ENCODE data around the gene BAZ2B. TPM values are rescaled to one million over a fixed set of nuclear protein-coding genes. Genes with fewer than 3 reads are reported as not detected.

Gene BAZ2B
- total and polyA plus RNA-seq, 4 donors, result 18.3 to 266 (median 39.5) TPM

DNA sequence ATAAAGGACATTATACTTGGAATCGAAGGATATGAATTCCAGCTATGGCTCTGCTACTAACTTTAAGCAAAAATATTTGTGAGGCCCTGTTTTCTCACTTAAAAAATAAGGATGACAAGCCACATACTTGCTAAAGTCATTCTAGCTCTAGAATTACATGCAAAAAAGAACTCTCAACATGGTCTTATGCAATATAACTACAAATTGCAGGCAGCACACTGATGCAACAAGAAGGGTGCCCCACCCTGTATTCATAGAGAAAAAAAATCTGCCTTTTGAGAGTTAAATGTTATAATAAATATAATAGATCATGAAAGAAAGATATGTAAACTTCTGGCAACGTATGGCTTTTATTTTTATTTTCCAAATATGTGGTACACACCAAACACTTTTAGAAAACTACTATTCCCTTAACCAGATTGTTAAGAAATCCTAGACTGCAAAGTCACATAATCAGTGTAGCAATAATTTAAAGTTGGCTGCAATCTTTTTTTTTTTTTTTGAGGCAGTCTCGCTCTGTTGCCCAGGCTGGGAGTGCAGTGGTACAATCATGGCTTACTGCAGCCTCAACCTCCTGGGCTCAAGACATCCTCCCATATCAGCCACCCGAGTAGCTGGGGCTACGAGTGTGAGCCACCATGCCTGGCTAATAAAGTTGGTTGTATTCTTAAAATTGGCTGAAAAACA, 289.6 kb downstream of the BAZ2B start:
- 70 to 81% methylated on average over 5 of the region's 5 CpGs for WGBS, 2 donors
- no peak overlapping the region for H3K27ac ChIP-seq (ENCODE audit: low read depth in 1 of 2, low read length in 1 of 2)
- no peak overlapping the region for H3K9ac ChIP-seq (ENCODE audit: insufficient read depth in 1 of 2, low read length in 2 of 2)
- no peaks in the 10 kb centered on the region for H3K9me3 ChIP-seq (ENCODE audit: control insufficient read depth in 4 of 4, insufficient read depth in 3 of 4, low read length in 3 of 4)
- H3K27me3 ChIP-seq (ENCODE audit: control insufficient read depth in 3 of 3, insufficient read depth in 3 of 3, low read length in 2 of 3), result no peaks in the 10 kb centered on the region
- H3K36me3 ChIP-seq (ENCODE audit: control insufficient read depth in 4 of 4, insufficient read depth in 4 of 4, low read length in 4 of 4), result peaks cover 9 to 32% (median 17%) of the 10 kb centered on the region in 4 donors
- peak in 1 of 3 donors; percentile 8 for DNase-seq
- TF ChIP-seq, protein P1, sequence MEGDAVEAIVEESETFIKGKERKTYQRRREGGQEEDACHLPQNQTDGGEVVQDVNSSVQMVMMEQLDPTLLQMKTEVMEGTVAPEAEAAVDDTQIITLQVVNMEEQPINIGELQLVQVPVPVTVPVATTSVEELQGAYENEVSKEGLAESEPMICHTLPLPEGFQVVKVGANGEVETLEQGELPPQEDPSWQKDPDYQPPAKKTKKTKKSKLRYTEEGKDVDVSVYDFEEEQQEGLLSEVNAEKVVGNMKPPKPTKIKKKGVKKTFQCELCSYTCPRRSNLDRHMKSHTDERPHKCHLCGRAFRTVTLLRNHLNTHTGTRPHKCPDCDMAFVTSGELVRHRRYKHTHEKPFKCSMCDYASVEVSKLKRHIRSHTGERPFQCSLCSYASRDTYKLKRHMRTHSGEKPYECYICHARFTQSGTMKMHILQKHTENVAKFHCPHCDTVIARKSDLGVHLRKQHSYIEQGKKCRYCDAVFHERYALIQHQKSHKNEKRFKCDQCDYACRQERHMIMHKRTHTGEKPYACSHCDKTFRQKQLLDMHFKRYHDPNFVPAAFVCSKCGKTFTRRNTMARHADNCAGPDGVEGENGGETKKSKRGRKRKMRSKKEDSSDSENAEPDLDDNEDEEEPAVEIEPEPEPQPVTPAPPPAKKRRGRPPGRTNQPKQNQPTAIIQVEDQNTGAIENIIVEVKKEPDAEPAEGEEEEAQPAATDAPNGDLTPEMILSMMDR (IDR thresholded peaks at IDR 0.05; ENCODE audit: control extremely low read depth, extremely low read depth), result no peak
- H3K4me1 ChIP-seq (ENCODE audit: control insufficient read depth in 5 of 5, insufficient read depth in 5 of 5, low read length in 5 of 5), result no peaks in the 10 kb centered on the region
- no peak overlapping the region for H3K4me3 ChIP-seq
- peak; percentile 41 for ATAC-seq (ENCODE audit: insufficient read depth, low FRiP score)

DNA sequence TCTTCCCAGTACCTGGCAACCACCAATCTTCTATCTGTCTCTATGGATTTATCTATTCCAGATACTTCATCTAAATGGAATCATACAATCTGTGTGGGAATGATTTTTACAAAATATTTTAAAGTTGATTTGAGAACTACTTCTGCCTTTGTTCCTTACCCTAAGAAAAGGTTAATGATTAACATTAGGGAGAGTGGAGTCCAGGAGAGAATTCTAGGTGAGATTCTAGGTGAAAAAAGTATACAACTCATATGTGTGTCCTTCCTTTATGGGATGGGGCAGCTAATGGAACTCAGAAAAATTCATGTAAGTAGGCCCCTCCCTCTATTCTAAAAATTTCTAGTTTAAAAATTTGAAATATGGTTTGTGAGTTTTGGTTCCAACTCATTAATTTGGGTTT, 293.9 kb downstream of the BAZ2B start:
- Histone ChIP-seq H3K4me1 (ENCODE audit: control insufficient read depth in 5 of 5, insufficient read depth in 5 of 5, low read length in 5 of 5) (no peaks in the 10 kb centered on the region), H3K9ac (ENCODE audit: insufficient read depth in 1 of 2, low read length in 2 of 2) (no peak overlapping the region), H3K27me3 (ENCODE audit: control insufficient read depth in 3 of 3, insufficient read depth in 3 of 3, low read length in 2 of 3) (no peaks in the 10 kb centered on the region), H3K4me3 (no peak overlapping the region), H3K36me3 (ENCODE audit: control insufficient read depth in 4 of 4, insufficient read depth in 4 of 4, low read length in 4 of 4) (peaks cover 3 to 30% (median 16%) of the 10 kb centered on the region in 4 donors), H3K9me3 (ENCODE audit: control insufficient read depth in 4 of 4, insufficient read depth in 3 of 4, low read length in 3 of 4) (no peaks in the 10 kb centered on the region), H3K27ac (ENCODE audit: low read depth in 1 of 2, low read length in 1 of 2) (no peak overlapping the region)
- no peak for ATAC-seq (ENCODE audit: insufficient read depth, low FRiP score)
- TF ChIP-seq, protein P1 (IDR thresholded peaks at IDR 0.05; ENCODE audit: control extremely low read depth, extremely low read depth), result no peak
- DNase-seq, result no peak

DNA sequence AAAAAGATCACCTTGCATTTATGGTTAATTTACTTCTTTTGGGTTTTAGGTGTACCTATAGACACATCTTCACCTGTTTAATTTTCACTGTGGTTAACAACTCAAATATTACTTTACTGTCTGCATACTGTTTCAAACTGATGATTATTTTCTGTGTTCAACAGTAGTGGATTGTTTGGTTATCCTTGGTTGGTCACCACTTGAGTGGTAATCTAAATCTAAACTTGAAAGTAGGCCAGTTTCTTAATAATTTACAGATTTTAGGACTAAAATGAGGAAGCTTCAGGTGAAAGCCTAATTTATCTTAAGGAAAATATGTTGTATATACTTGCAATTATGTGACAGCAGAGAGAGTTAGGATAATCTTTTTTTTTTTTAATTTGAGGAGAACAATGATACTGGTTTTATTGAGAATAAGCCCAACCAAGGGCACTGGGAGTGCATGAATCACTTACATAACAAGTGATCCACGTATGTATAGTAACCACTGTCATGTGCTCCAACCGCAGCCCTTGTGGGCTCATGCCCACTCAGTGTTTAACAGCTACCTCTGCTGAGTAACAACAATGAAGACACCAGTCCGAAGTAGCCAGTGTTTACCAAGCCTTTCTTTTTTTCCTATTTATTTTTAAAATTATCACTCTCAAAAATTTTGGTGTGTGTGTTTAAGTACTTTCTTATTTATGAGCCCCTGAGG, 298.8 kb downstream of the BAZ2B start:
- H3K9me3 ChIP-seq (ENCODE audit: control insufficient read depth in 4 of 4, insufficient read depth in 3 of 4, low read length in 3 of 4), result no peaks in the 10 kb centered on the region
- H3K4me1 ChIP-seq (ENCODE audit: control insufficient read depth in 5 of 5, insufficient read depth in 5 of 5, low read length in 5 of 5), result no peaks in the 10 kb centered on the region
- no peak overlapping the region for H3K27ac ChIP-seq (ENCODE audit: low read depth in 1 of 2, low read length in 1 of 2)
- no peak overlapping the region for H3K4me3 ChIP-seq
- H3K9ac ChIP-seq (ENCODE audit: insufficient read depth in 1 of 2, low read length in 2 of 2), result no peak overlapping the region
- TF ChIP-seq, protein P1 (IDR thresholded peaks at IDR 0.05; ENCODE audit: control extremely low read depth, extremely low read depth), result no peak
- H3K36me3 ChIP-seq (ENCODE audit: control insufficient read depth in 4 of 4, insufficient read depth in 4 of 4, low read length in 4 of 4), result peaks cover 6 to 21% (median 15%) of the 10 kb centered on the region in 4 donors
- ATAC-seq (ENCODE audit: insufficient read depth, low FRiP score), result no peak
- no peak for DNase-seq
- WGBS, 2 donors, result 83 to 86% methylated on average over 3 of the region's 3 CpGs
- H3K27me3 ChIP-seq (ENCODE audit: control insufficient read depth in 3 of 3, insufficient read depth in 3 of 3, low read length in 2 of 3), result no peaks in the 10 kb centered on the region
